Stimulated activated CD8-positive, alpha-beta memory T cell treated with anti-CD3 and anti-CD28 coated beads, Interleukin-12 subunit alpha, Interleukin-12 subunit beta, amount 100 ng/mL, for 4 hours (primary cell): ENCODE measurements around the gene PDPK1.
A peak's percentile ranks its signal among the peaks of the same experiment; 100 is the strongest.
"Not testable (repeated sequence)": the region's sequence is repeated elsewhere in the genome, so short reads cannot be mapped to it uniquely, and the experiment has no call there.

Experiments
- DNase-seq: peaks from one replicate; pipeline ENCODE4 v3.0.0-alpha.2; 2020; ENCODE audit warnings: low read depth

PDPK1 gene

GRCh38 chr16:2587891-2588565 is 50.2 kb downstream of the PDPK1 start:
- DNase-seq: no peak

DNA sequence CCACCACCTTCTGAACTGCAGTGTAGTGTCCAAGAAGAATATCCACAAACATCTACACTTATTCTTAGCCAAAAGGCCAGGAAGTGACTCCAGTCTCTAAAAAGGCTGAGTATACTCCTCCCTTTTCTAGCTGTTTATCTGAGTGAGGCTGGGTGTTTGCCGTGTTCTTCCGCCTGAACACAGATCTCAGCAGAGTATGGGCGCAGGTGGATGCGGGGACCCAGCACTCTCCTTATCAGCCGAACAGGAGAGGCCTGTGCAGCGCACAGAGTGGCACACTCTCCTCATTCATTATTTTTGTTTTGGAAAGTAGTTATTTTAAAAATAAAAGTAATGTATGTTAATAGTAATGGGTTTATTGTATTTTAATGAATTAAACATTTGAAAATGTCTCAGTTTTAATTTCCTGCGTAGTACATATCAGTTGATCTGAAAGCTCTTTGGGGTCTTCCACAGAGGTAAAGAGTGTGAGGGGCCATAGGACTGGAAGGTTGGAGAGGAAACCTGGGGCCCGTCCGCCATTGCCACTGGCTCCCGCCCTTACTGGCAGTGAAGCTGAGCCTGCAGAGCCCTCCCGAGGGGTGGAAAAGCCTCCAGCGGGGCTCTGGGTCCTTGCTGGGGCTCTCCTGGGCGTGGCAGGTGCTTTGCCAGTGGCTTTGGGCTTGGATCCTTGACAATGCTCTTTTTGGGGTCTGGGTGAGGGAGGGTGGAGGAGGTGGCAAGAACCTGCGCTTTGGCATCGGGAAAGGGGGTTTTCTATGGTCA is 53.8 kb downstream of the PDPK1 start:
- DNase-seq: no peak

- DNase-seq: no peak
Observed at GRCh38 chr16:2592786-2593185, 55.0 kb downstream of the PDPK1 start.

DNA sequence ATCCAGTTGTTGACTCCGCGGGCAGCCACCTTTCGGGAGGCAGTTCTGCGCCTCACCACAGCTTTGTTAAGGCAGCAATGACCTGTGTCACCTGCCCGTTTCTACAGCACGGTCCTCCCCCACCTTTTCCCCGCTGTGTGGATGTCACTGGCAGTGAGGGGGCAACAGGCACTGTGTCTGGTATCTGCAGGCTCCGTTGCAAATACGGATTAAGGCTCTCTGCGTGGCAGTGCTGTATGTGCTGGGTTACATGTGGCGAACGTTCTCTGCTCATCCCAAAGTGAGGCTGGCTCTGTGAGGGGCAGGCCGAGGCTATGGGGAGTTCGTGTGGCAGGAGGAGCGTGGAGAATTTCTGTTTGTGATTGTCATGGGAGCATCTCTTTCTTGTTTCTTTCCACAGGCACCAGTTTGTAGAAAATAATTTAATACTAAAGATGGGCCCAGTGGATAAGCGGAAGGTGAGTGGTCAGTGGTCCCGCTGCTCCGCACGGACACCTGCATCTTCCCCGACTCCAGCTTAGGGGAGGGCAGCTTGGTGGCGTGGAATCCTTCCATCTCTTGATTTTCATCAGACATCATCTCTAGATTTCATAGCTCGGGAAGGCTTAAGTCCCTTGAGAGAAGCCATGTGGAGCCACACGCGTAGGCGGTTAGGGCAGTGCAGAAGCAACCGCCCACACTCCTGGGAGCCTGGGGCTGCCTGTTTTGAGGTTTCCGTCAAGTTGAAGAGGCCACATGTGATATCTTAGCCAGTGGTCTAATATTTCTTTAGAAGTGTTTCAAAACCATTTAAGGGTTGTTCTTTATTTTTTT is 57.8 kb downstream of the PDPK1 start:
- no peak for DNase-seq

- no peak for DNase-seq
Observed at GRCh38 chr16:2596747-2597559, 59.1 kb downstream of the PDPK1 start.

- DNase-seq: no peak
Observed at GRCh38 chr16:2597560-2597902, 59.7 kb downstream of the PDPK1 start.

- DNase-seq: no peak
Observed at GRCh38 chr16:2598133-2598641, 60.4 kb downstream of the PDPK1 start.

DNA sequence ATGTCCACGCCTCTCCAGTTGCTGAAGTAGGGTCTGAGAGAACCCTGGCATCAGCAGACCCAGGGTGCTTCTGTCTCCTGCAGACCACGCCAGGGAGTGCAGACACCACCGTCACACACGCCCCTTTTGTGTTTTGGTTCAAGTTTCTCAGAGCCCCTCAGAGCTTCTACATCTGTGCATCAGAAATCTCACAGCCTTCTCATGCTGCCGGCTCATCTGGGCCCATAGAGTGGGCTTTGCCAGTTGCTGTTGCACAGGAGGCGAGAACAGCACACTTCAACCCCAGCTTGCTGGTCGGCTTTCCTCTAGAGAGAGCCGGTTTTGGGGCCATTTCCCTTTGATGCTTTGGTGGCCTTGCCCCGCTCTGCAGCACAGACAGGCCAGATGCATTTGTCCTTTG is 60.9 kb downstream of the PDPK1 start:
- DNase-seq: no peak

GRCh38 chr16:2599165-2599564 is 61.3 kb downstream of the PDPK1 start:
- not testable (repeated sequence) for DNase-seq

DNA sequence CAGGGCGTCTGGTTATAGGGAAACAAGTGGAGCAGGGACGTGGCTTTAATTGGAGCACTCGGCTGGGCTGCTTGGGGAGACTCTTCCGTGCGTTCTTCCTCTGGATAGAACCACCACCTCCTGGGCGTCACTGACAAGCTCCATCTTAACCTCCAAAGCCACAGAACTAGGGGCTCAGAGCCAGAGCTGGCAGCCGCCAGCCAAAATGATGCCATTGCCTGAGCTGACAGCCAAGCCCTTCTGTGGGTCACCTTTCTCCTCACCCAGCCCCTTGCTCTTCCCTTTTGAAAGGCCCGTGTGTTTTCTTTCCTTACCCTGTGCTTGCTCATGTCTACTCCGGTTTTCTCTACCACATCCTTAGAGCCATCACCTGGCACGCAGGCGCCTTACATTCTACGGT is 62.0 kb downstream of the PDPK1 start:
- not testable (repeated sequence) for DNase-seq

GRCh38 chr16:2601301-2602025 is 63.6 kb downstream of the PDPK1 start:
- not testable (repeated sequence) for DNase-seq

DNA sequence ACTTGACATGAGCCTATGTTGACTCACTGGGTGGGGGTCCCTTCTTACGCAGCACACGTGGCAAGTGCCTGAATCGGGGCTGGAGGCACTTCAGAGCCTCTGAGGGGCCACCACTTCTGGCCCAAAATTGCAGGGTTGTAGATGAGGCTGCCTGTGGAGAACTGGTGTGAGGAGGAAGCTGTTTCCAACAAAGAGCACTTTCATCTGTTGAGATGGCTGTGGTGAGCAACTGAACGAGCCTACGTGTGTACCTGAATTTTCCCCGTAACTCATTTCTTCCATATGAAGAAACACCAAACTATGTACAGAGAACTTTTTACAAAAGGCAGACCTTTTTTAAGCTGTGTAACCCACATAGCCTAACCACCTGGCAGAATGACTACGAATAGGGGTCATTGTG is 64.4 kb downstream of the PDPK1 start:
- DNase-seq: not testable (repeated sequence)

GRCh38 chr16:2603165-2604015 is 65.6 kb downstream of the PDPK1 start:
- DNase-seq: peak; percentile 76

DNA sequence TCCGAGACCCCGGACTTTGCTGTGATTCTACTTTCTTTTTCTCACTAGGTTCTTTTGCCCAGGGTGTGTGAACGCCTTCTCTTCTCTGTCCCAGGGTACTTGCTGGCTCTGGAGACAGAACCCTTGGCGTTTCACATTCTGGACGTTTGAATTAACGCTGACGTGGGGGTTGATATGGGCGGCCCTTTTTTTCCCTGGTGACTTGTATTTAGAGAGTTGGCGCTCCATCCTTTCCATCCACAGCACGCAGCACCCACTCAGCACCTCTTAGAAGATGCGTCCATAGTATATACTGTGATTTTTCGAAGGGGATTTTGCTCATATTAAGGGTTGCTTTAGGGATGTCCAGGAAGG is 66.2 kb downstream of the PDPK1 start:
- not testable (repeated sequence) for DNase-seq

- DNase-seq: not testable (repeated sequence)
Observed at GRCh38 chr16:2606820-2607219, 69.0 kb downstream of the PDPK1 start.

- not testable (repeated sequence) for DNase-seq
Observed at GRCh38 chr16:2609345-2609744, 71.5 kb downstream of the PDPK1 start.

DNA sequence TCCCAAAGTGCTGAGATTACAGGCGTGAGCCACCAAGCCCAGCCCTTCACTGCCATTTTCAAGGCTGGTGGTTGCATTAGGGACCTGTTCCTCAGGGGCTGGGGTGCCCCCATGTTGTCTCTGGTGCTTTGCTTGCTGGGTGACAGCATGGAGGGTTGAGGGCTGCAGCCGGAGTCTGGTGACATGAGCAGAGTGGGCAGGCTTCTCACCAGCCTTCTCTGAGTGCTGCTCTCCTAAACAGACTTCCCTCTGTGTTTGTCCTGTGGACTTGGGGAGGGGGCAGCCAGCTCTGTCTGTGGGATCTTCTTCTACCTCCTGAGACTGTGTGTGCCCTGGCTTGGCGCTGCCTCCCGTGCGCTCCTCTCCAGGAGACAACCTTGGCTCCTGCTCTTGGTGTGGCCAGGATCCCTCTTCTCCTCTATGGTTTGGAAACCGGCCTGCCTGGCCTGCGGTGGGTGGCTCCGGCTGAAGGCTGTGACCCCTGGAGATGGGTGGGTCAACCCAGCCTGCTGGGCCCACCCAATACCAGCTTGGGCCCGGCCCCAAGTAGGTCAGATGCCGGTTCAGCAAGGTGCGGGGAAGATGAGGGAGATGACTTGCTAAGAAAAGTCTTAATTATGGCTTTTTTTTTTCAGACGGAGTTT is 72.1 kb downstream of the PDPK1 start:
- no peak for DNase-seq

DNA sequence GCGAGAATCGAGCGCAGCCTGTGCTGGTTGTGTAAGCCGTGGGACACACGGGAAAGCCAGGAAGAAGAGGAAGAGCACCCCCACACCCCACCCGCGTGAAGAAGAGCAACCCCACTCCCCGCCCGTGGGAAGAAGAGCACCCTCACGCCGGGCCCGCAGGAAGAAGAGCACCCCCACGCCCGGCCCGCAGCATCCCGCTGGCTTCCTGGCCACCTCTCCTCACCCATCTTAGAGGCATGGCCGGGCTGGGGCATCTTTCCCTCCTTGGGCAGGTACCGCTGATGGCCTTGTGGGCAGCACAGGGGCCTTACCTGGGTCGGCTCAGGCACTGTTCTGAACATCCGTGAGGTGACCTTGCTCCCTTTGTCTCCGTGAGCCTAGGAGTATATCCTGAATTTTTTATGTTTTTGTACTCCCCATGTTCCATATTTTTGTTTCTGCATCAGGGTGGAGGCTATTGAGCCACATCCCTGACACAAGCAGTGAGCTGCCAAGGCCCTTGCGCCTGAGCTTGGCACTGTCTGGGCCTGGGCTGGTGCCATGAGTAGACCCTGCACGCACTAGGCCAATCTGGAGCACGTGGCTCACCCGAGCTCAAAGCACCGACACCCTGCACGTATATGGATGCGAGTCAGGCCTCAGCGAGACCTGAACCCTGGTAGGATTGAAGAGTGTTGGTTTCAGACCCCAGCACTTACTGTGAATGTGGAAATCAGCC is 73.1 kb downstream of the PDPK1 start:
- DNase-seq: no peak

DNA sequence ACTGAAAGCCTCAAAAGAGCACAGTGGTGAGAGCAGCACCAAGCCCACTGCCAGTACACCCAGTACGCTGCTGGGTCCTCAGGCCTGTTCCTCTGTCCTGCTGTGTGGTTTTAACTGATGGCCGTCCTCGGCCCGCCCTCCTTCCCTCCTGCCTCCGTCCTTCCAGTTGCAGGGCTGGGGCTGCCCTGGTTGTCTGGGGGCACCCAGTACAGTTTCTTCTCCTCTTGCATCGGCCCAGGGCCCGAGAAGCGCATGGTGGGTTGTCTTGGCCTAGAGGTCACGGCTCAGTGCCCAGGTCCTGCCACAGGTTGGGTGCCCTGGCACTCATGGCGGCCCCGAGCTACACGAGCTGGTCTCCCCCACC is 73.7 kb downstream of the PDPK1 start:
- DNase-seq: no peak
